ENCODE results near the gene GPR101.
A peak's percentile ranks its signal among the peaks of the same experiment; 100 is the strongest.

GPR101 gene, protein sequence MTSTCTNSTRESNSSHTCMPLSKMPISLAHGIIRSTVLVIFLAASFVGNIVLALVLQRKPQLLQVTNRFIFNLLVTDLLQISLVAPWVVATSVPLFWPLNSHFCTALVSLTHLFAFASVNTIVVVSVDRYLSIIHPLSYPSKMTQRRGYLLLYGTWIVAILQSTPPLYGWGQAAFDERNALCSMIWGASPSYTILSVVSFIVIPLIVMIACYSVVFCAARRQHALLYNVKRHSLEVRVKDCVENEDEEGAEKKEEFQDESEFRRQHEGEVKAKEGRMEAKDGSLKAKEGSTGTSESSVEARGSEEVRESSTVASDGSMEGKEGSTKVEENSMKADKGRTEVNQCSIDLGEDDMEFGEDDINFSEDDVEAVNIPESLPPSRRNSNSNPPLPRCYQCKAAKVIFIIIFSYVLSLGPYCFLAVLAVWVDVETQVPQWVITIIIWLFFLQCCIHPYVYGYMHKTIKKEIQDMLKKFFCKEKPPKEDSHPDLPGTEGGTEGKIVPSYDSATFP

DNA sequence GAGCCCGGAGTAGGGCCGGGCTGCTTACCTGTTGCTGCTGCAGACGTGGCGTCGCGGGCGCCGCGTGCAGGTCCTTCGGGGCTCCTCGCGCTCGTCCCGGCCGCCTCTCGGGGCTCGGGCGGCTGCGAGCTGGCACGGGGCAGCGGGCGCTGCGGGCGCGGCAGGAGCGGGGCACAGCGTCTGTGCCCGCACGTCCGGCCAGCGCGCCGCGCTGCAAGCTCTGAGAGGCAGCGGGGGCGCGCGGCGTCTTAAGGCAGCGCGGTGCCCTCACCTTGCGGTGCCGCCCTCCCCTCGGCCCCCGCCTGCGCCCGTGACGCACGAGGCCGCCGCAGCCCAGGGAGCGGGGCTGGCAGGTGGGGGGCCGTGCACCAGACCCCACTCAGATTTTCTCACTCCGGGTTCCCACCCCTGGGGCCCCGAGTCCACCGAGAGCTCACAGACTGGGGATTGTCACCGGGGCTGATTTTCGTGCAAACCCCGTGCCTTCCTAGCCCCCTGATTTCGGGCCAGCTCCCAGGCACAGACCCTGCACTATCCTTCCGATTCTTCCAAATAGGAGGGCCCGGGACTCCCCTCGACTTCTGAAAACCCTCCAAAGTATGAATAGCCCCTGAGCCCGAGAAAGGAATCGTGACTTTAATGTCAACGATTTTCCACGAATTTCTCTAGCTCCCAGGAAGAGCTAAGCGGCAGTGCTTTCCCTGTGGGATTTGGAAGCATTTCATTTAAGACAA lies at the start of gene GPR101:
TSS of gene GPR101 (minus strand) at position 222 of the 734 bp plus-strand sequence. CDS start 2,321 bp downstream, outside the sequence.
- no peaks in the 10 kb centered on the region for H3K36me3 Mint-ChIP-seq (ENCODE audit: low read depth)
- no peaks in the 10 kb centered on the region for H3K9me3 Mint-ChIP-seq
- H3K27me3 Mint-ChIP-seq (ENCODE audit: low read depth): peaks cover 55% of the 10 kb centered on the region
- peaks cover 8% of the 10 kb centered on the region for H3K4me1 Mint-ChIP-seq (ENCODE audit: low read depth)
- H3K4me3 Mint-ChIP-seq: peak within 1 kb of the TSS; percentile 36
- no peak within 1 kb of the TSS for H3K27ac Mint-ChIP-seq

DNA sequence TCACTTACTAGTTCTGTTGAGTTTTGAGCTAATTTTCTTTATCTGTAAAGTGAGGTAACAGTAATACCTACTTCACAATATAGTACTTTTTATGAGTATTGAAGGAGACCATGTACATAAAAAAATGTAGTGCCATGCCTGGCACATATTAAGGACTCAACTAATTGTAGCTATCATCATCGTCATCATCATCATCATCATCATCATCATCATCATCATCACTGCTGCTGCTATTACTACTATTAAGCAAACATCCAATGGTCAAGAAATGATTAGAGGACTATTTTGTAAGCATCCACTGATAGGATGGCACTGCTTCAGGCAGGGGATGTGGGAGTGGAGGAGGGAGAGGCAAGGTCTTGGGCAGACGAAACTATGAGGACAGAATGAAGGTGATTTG lies 47.4 kb upstream of the GPR101 start:
- no peaks in the 10 kb centered on the region for H3K4me1 Mint-ChIP-seq (ENCODE audit: low read depth)
- H3K27me3 Mint-ChIP-seq (ENCODE audit: low read depth): no peaks in the 10 kb centered on the region
- no peak overlapping the region for H3K27ac Mint-ChIP-seq
- no peaks in the 10 kb centered on the region for H3K36me3 Mint-ChIP-seq (ENCODE audit: low read depth)
- no peaks in the 10 kb centered on the region for H3K9me3 Mint-ChIP-seq
- no peak overlapping the region for H3K4me3 Mint-ChIP-seq

DNA sequence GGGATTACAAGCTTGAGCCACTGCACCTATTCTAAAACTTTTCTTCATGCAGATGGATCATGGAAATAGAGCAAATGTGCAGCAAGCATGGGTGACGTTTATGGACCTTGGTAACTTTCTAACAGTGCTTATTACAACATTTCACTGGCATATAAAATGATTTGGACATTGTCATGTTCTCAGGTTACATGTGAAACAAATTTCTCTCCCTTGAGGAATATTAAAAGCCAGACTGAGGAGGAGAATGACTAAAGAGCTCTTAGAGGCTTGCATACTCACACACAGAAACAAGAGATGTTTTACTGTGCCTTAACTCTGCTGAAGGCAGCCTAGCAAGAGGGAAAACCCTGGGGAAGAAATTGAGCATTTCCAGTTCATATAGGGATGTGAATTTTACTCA lies 38.6 kb upstream of the GPR101 start:
- H3K27me3 Mint-ChIP-seq (ENCODE audit: low read depth): no peaks in the 10 kb centered on the region
- H3K36me3 Mint-ChIP-seq (ENCODE audit: low read depth): no peaks in the 10 kb centered on the region
- no peaks in the 10 kb centered on the region for H3K9me3 Mint-ChIP-seq
- H3K4me3 Mint-ChIP-seq: no peak overlapping the region
- H3K4me1 Mint-ChIP-seq (ENCODE audit: low read depth): no peaks in the 10 kb centered on the region
- no peak overlapping the region for H3K27ac Mint-ChIP-seq

DNA sequence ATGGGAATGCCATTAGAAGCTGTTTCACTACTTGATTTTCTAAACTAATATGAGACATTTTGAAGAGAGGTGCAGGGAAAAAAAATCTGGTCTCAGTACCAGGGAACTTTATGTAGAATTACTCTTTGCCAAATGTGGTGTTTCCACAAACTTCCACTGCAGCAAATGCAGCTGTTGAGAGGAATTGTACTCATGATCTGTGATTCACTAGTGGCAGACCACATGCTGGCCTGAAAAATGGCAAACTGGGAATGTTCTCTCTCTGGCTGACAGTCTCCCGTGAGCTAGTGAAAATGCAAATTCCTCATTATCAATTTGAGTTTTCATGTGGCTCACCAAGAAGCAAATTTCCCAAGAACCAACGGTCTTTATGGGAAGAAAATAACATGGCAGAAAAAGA lies 37.8 kb upstream of the GPR101 start:
- H3K9me3 Mint-ChIP-seq: no peaks in the 10 kb centered on the region
- H3K4me3 Mint-ChIP-seq: no peak overlapping the region
- H3K36me3 Mint-ChIP-seq (ENCODE audit: low read depth): no peaks in the 10 kb centered on the region
- H3K4me1 Mint-ChIP-seq (ENCODE audit: low read depth): no peaks in the 10 kb centered on the region
- H3K27me3 Mint-ChIP-seq (ENCODE audit: low read depth): no peaks in the 10 kb centered on the region
- H3K27ac Mint-ChIP-seq: no peak overlapping the region

DNA sequence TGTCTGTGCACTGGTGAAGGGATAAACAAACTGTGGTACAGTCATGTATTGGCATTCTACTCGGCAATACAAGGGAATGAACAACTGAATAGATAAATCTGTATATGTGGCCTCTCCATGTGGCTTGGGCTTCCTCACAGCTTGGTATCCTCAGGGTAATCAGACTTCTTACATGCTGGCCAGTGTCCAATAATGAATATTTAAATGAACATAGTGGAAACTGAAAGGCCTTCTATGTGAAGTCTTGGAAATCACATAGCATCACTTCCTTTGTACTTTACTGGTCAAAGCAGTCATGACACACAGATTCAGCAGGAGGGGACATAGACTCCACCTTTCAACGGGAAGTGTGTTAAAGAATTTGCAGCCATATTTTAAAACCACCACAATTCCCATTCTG lies 33.4 kb upstream of the GPR101 start:
- Mint-ChIP-seq H3K4me3 (no peak overlapping the region), H3K4me1 (ENCODE audit: low read depth) (no peaks in the 10 kb centered on the region), H3K36me3 (ENCODE audit: low read depth) (no peaks in the 10 kb centered on the region), H3K27ac (no peak overlapping the region), H3K27me3 (ENCODE audit: low read depth) (no peaks in the 10 kb centered on the region), H3K9me3 (no peaks in the 10 kb centered on the region)

DNA sequence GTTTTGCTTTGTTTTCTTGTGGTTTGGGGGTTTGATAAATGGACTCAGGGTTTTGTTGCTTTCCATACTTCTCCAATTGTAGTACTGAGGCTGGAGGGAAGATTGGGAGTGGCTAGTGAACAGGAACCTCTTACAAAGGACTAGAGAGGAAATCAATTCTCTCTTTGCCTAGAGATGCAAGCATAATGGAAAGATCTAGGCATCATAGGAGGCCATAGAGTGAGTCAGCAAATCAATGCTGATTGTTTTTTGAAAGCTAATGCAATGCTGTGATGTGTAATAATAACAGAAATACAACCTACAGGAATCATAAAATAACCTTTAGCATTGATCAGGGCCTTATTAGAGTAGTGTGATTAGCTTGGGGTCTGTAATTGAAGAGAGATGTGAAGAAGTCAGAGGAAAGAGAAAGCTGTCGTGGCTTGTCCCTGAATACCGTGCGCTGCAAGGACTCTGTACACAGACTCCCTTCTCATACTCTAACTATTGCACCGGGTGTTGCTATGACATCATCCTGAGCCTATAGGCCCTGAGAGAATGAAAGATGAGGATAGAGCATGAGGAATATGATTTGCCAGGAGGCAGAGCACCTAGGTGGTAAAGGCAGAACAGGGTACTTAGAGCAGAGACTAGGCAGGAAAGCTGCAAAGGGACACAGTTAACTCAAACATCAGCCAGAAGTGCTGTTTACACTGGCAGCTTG lies 29.3 kb upstream of the GPR101 start:
- no peaks in the 10 kb centered on the region for H3K36me3 Mint-ChIP-seq (ENCODE audit: low read depth)
- no peak overlapping the region for H3K27ac Mint-ChIP-seq
- H3K4me3 Mint-ChIP-seq: no peak overlapping the region
- no peaks in the 10 kb centered on the region for H3K27me3 Mint-ChIP-seq (ENCODE audit: low read depth)
- H3K4me1 Mint-ChIP-seq (ENCODE audit: low read depth): no peaks in the 10 kb centered on the region
- H3K9me3 Mint-ChIP-seq: no peaks in the 10 kb centered on the region

DNA sequence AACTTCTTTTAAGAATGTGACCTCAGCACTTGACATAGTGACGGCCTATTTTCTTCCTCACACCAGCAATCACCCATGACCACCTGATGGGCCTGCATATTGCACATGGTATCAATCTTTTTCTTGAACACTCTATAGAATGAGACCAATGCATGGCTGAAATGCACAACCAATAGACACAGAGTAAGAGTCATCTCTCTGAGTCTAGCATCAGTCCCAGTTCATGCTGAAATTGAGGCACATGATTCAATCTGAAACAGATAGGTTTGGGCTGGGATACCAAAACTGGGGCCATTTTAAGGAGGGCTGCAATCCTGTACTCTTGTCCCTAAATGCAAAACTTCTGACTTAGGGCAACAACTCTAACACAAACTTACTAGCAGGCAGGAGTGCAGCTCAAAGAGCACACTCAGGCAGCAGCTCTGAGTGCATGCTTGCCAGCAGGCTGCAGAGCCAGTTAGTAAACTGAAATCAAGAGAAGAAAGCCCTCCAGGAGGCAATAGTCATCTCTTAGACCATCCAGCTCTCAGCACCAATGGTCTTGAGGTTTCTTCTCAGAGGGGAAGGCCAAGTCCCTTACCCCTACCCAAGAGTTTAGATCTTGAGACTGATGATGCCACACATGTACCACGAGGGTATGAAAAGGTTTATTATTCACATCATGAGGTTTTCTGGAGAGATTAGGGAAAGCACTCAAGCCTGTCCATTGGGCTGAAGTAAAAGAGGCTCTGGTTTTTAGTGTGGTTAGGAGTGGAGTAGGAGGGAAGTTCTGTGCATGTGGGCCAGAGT lies 24.7 kb upstream of the GPR101 start:
- H3K27me3 Mint-ChIP-seq (ENCODE audit: low read depth): peaks cover 14% of the 10 kb centered on the region
- H3K4me3 Mint-ChIP-seq: no peak overlapping the region
- no peaks in the 10 kb centered on the region for H3K36me3 Mint-ChIP-seq (ENCODE audit: low read depth)
- no peaks in the 10 kb centered on the region for H3K9me3 Mint-ChIP-seq
- no peaks in the 10 kb centered on the region for H3K4me1 Mint-ChIP-seq (ENCODE audit: low read depth)
- no peak overlapping the region for H3K27ac Mint-ChIP-seq

DNA sequence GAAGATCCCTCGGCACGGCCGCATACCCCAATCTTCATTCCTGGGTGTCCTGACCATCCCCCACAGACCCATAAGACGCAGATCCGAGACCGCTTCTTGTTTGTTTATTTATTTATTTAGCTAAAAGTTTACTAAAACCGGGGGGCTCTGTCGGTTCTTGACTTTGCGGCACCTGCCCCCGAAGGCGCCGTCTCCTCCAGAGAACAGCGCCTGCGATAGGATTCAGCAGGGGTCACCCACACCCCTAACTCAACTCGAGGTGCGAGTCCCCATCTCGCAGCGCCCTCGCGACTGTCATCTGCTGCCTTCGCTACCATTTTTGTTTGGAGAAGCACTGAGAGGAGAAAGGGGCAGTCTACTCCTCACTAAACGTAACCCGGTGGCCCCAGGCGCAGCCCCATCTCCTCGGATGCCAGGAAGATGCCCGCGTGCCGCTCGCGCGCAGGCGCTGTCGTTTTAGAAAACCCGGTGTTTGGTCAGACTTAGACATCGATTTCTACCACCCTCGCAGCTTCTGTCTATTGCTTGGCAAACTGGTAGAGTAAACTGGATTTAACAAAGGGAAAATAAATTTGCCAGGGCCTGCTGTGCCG lies 18.9 kb upstream of the GPR101 start:
- peaks cover 9% of the 10 kb centered on the region for H3K4me1 Mint-ChIP-seq (ENCODE audit: low read depth)
- H3K9me3 Mint-ChIP-seq: no peaks in the 10 kb centered on the region
- peak overlapping the region; percentile 88 for H3K4me3 Mint-ChIP-seq
- no peaks in the 10 kb centered on the region for H3K36me3 Mint-ChIP-seq (ENCODE audit: low read depth)
- H3K27ac Mint-ChIP-seq: no peak overlapping the region
- H3K27me3 Mint-ChIP-seq (ENCODE audit: low read depth): peaks cover 51% of the 10 kb centered on the region

DNA sequence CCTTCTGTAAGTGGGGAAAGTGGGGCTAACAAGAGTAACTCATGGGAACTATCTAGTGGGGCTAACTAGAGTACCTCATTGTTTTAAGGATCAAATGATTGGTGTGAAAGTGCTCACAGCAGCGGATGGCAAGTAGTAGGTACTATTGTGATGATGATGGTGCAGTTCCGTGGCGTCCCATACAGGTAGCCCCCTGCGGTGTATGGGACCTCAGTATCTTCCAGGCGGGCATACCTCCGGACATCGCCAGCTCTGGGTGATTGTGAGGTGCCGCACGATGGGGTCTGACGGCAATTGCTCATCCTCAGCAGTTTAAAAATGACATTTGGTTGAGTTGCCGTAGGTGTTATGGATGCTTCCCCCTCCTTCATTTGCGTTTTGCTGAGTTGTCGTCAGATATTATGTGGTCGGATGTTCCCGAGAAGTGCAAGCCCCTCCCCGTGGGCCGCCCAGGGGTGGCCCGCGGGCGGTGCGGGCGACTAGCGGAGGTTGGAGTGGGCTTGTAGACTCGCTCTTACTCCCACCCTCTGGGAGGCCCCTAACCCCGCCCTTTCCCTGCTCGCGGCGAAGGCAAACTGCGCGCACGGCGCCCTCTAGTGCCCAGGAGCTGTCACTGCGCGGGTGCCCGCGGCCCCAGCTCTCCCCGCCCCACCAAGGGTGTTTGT lies 18.3 kb upstream of the GPR101 start:
- no peaks in the 10 kb centered on the region for H3K36me3 Mint-ChIP-seq (ENCODE audit: low read depth)
- peaks cover 51% of the 10 kb centered on the region for H3K27me3 Mint-ChIP-seq (ENCODE audit: low read depth)
- peak overlapping the region; percentile 88 for H3K4me3 Mint-ChIP-seq
- no peaks in the 10 kb centered on the region for H3K9me3 Mint-ChIP-seq
- peaks cover 9% of the 10 kb centered on the region for H3K4me1 Mint-ChIP-seq (ENCODE audit: low read depth)
- no peak overlapping the region for H3K27ac Mint-ChIP-seq

DNA sequence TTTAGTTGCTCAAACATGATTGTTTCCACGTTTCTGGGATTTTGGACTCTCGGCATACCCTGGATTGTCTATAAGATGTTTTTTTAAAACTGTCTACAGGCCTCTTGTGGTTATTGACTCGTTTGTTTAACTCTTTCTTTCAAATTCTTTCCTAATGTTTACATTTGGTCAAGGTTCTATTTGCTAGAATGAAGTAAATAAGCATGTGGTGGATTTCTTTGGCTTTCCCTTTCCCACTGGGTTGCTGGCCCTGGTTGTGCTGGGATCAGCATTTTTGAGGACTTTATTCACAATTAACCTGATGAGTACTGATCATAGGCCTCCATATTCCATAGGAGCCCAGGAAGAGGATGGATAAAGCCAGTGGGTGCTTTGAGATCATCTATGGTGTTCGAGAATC lies 11.1 kb upstream of the GPR101 start:
- Mint-ChIP-seq H3K27me3 (ENCODE audit: low read depth) (peaks cover 18% of the 10 kb centered on the region), H3K4me3 (no peak overlapping the region), H3K27ac (no peak overlapping the region), H3K9me3 (no peaks in the 10 kb centered on the region), H3K36me3 (ENCODE audit: low read depth) (no peaks in the 10 kb centered on the region), H3K4me1 (ENCODE audit: low read depth) (no peaks in the 10 kb centered on the region)

DNA sequence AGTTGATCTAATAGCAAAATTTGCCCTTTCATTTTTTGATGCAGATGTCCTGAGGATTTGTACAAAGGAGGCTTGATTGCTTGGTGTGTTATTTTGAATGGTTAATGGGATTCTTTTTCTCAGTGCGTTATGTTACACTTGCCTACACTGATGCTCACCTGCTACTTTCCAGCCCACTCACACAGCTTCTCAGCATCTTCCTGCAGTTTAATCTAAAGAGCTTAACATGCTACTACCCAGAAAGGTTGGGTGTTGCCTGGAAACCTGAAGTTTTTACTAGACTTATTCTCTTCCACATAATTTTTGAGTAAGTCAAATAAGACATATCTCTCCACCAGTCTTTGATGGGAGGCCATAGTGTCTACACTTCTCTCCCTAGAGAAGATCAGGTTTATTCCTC lies 9.9 kb upstream of the GPR101 start:
- no peaks in the 10 kb centered on the region for H3K9me3 Mint-ChIP-seq
- no peak overlapping the region for H3K27ac Mint-ChIP-seq
- no peak overlapping the region for H3K4me3 Mint-ChIP-seq
- no peaks in the 10 kb centered on the region for H3K36me3 Mint-ChIP-seq (ENCODE audit: low read depth)
- no peaks in the 10 kb centered on the region for H3K4me1 Mint-ChIP-seq (ENCODE audit: low read depth)
- peaks cover 13% of the 10 kb centered on the region for H3K27me3 Mint-ChIP-seq (ENCODE audit: low read depth)

DNA sequence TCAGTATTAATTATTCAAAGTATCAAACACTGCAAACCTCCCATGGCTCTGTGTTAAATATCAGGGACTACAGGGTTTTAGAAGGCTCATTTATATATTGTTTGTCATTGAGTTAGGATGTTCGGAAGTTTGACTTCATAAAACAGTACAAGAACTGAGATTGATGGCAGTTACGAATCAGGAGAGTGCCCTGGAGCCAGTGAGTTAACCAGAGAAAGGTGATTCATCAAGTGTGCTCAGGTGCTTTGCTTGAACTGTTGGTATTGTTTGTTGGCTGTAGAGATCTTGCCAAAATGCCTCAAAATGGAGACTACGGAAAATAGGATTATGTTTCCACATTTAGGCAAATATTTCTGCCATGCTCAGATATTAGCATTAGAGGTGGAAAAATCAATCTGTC lies 7.5 kb upstream of the GPR101 start:
- Mint-ChIP-seq H3K27ac (no peak overlapping the region), H3K27me3 (ENCODE audit: low read depth) (peaks cover 13% of the 10 kb centered on the region), H3K9me3 (no peaks in the 10 kb centered on the region), H3K4me1 (ENCODE audit: low read depth) (no peaks in the 10 kb centered on the region), H3K4me3 (no peak overlapping the region), H3K36me3 (ENCODE audit: low read depth) (no peaks in the 10 kb centered on the region)

DNA sequence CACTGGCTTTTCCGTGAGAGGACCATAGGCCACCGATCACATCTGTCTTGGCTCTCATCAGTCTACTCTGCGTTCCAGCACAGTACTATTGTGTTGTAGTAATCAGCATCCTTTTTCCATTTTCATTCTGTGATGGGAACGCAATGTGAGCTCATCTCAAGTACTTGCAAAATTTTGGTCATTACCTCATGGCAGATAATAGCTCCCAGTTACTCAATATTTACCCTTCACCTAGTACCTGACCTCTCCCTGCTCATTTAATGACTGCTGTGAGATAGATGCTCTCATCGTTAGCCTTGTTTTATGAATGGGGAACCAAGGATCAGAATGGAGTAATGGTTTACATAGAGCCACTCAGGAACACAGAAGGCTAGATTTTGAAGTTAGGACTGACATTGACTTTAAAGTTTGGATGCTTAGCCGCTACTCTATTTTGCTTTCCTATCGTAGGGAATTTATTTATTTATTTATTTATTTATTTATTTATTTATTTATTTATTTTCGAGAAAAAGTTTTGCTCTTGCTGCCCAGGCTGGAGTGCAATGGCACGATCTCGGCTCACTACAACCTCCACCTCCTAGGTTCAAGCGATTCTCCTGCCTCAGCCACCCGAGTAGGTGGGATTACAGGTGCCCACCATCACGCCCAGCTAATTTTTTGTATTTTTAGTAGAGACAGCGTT lies 6.5 kb upstream of the GPR101 start:
- Mint-ChIP-seq H3K9me3 (no peaks in the 10 kb centered on the region), H3K27me3 (ENCODE audit: low read depth) (peaks cover 24% of the 10 kb centered on the region), H3K4me1 (ENCODE audit: low read depth) (no peaks in the 10 kb centered on the region)

More for the DNA sequence above, 6.5 kb upstream of the GPR101 start:
- Mint-ChIP-seq H3K27ac (no peak overlapping the region), H3K36me3 (ENCODE audit: low read depth) (no peaks in the 10 kb centered on the region), H3K4me3 (no peak overlapping the region)
